H9 (cell line): ENCODE data around the gene CCDC78. TPM values are rescaled to one million over a fixed set of nuclear protein-coding genes. Genes with fewer than 3 reads are reported as not detected.
A peak's percentile ranks its signal among the peaks of the same experiment; 100 is the strongest.

Source experiments
- DNase-seq: peaks from one replicate; pipeline ENCODE4 v3.0.0-alpha.2; 2017
- H2AFZ ChIP-seq: one replicate; pipeline ENCODE4 v1.6.1; 2013; ENCODE audit warnings: mild to moderate bottlenecking, low read length, control low read depth, moderate library complexity
- H2AK5ac ChIP-seq: 2 replicates; pipeline ENCODE4 v1.6.1; 2013; ENCODE audit warnings: low read length, control low read depth, mixed read lengths; ENCODE audit not compliant: insufficient read length
- H2BK120ac ChIP-seq: one replicate; pipeline ENCODE4 v1.6.1; 2013; ENCODE audit warnings: low read depth, mild to moderate bottlenecking, low read length, control low read depth, inconsistent platforms; ENCODE audit not compliant: poor library complexity, severe bottlenecking
- H2BK12ac ChIP-seq: 2 replicates; pipeline ENCODE4 v1.6.1; 2013; ENCODE audit warnings: low read length, control low read depth, mixed read lengths, low read depth; ENCODE audit not compliant: insufficient read length
- H2BK15ac ChIP-seq: 2 replicates; pipeline ENCODE4 v1.6.1; 2013; ENCODE audit warnings: low read depth, low read length, control low read depth
- H2BK20ac ChIP-seq: one replicate; pipeline ENCODE4 v1.6.1; 2013; ENCODE audit warnings: low read depth, mild to moderate bottlenecking, low read length, control low read depth, inconsistent platforms; ENCODE audit not compliant: poor library complexity, severe bottlenecking
- H2BK5ac ChIP-seq: 2 replicates; pipeline ENCODE4 v1.6.1; 2013; ENCODE audit warnings: low read length, control low read depth, mixed read lengths; ENCODE audit not compliant: insufficient read length
- H3K14ac ChIP-seq: 2 replicates; pipeline ENCODE4 v1.6.1; 2013; ENCODE audit warnings: low read length, control low read depth; ENCODE audit not compliant: insufficient read depth
- H3K18ac ChIP-seq: 2 replicates; pipeline ENCODE4 v1.6.1; 2013; ENCODE audit warnings: low read depth, mild to moderate bottlenecking, mixed read lengths, low read length, control low read depth; ENCODE audit not compliant: insufficient read length
- H3K23ac ChIP-seq: 2 replicates; pipeline ENCODE4 v1.6.1; 2013; ENCODE audit warnings: low read length, control low read depth, mixed read lengths, low read depth; ENCODE audit not compliant: insufficient read length
- H3K23me2 ChIP-seq: 2 replicates; pipeline ENCODE4 v1.6.1; 2013; ENCODE audit warnings: low read depth, mild to moderate bottlenecking, mixed read lengths, low read length, control low read depth; ENCODE audit not compliant: insufficient read length, poor library complexity, severe bottlenecking
- H3K27ac ChIP-seq: 2 replicates; pipeline ENCODE4 v1.5.1; 2013; ENCODE audit warnings: low read length, control low read depth, mixed read lengths, low read depth; ENCODE audit not compliant: insufficient read length
- H3K27me3 ChIP-seq: 2 replicates; pipeline ENCODE4 v1.6.1; 2013; ENCODE audit warnings: low read length, control low read depth, inconsistent platforms; ENCODE audit not compliant: insufficient read depth
- H3K4ac ChIP-seq: 2 replicates; pipeline ENCODE4 v1.6.1; 2013; ENCODE audit warnings: low read depth, mild to moderate bottlenecking, control low read depth, inconsistent platforms, low read length, moderate library complexity
- H3K4me1 ChIP-seq: 2 replicates; pipeline ENCODE4 v1.6.1; 2013; ENCODE audit warnings: low read length, control low read depth, inconsistent platforms; ENCODE audit not compliant: insufficient read depth
- H3K4me2 ChIP-seq: 2 replicates; pipeline ENCODE4 v1.6.1; 2013; ENCODE audit warnings: low read length, control low read depth, mixed read lengths; ENCODE audit not compliant: insufficient read length, insufficient read depth
- H3K56ac ChIP-seq: 2 replicates; pipeline ENCODE4 v1.6.1; 2013; ENCODE audit warnings: low read depth, mild to moderate bottlenecking, mixed read lengths, low read length, control low read depth; ENCODE audit not compliant: insufficient read length
- H3K79me1 ChIP-seq: 2 replicates; pipeline ENCODE4 v1.6.1; 2013; ENCODE audit warnings: low read depth, mild to moderate bottlenecking, moderate library complexity, low read length, control low read depth, inconsistent platforms; ENCODE audit not compliant: insufficient read depth, poor library complexity, severe bottlenecking
- H3K79me2 ChIP-seq: 2 replicates; pipeline ENCODE4 v1.6.1; 2013; ENCODE audit warnings: low read length, control low read depth, inconsistent platforms; ENCODE audit not compliant: insufficient read depth
- H3K9ac ChIP-seq: 2 replicates; pipeline ENCODE4 v1.6.1; 2013; ENCODE audit warnings: low read length, control low read depth, mixed read lengths; ENCODE audit not compliant: insufficient read length; ENCODE audit errors: extremely low read depth
- H3K9me3 ChIP-seq: one replicate; pipeline ENCODE4 v1.6.1; 2013; ENCODE audit warnings: low read depth, low read length, inconsistent platforms; ENCODE audit not compliant: control insufficient read depth
- H3T11ph ChIP-seq: one replicate; pipeline ENCODE4 v1.6.1; 2013; ENCODE audit warnings: mild to moderate bottlenecking, low read length, control low read depth, inconsistent platforms
- H4K20me1 ChIP-seq: one replicate; pipeline ENCODE4 v1.6.1; 2013; ENCODE audit not compliant: control insufficient read depth, insufficient read length, insufficient read depth
- H4K5ac ChIP-seq: 2 replicates; pipeline ENCODE4 v1.6.1; 2013; ENCODE audit warnings: low read depth, mild to moderate bottlenecking, mixed read lengths, low read length, control low read depth; ENCODE audit not compliant: insufficient read length
- H4K8ac ChIP-seq: replicated peaks from 2 replicates; pipeline ENCODE4 v1.6.1; 2013; ENCODE audit warnings: low read length, control low read depth, mixed read lengths, low read depth; ENCODE audit not compliant: insufficient read length
- H4K91ac ChIP-seq: 2 replicates; pipeline ENCODE4 v1.6.1; 2013; ENCODE audit warnings: low read depth, mild to moderate bottlenecking, moderate library complexity, mixed read lengths, low read length, control low read depth; ENCODE audit not compliant: insufficient read length
- H3K27ac Mint-ChIP-seq, 3 experiments: 2 replicates in 2 of 3; 3 replicates in 1 of 3; pipeline ENCODE4 v1.8.0; 2020 to 2021; ENCODE audit warnings: mixed read lengths in 3 of 3, mild to moderate bottlenecking in 1 of 3, moderate library complexity in 1 of 3
- H3K27me3 Mint-ChIP-seq: 2 replicates; pipeline ENCODE4 v1.8.0; 2021; ENCODE audit warnings: low read depth, mild to moderate bottlenecking, moderate library complexity, mixed read lengths
- H3K36me3 Mint-ChIP-seq, 3 experiments: 2 replicates in 2 of 3; 3 replicates in 1 of 3; pipeline ENCODE4 v1.8.0; 2020 to 2021; ENCODE audit warnings: low read depth in 3 of 3, mixed read lengths in 3 of 3; ENCODE audit not compliant: insufficient read depth in 1 of 3
- H3K4me1 Mint-ChIP-seq, 2 experiments: 2 replicates each; pipeline ENCODE4 v1.8.0; 2020; ENCODE audit warnings: mixed read lengths in 2 of 2
- H3K4me3 Mint-ChIP-seq, 2 experiments: 2 replicates in 1 of 2; 3 replicates in 1 of 2; pipeline ENCODE4 v1.8.0; 2020 to 2021; ENCODE audit warnings: mild to moderate bottlenecking in 2 of 2, mixed read lengths in 2 of 2, moderate library complexity in 1 of 2
- H3K9me3 Mint-ChIP-seq, 2 experiments: 2 replicates in 1 of 2; 3 replicates in 1 of 2; pipeline ENCODE4 v1.8.0; 2020; ENCODE audit warnings: mild to moderate bottlenecking in 2 of 2, mixed read lengths in 2 of 2, moderate library complexity in 1 of 2
- WGBS: extraction: QIAGEN DNeasy Blood & Tissue Kit; methylation state at CpG from one replicate; pipeline ENCODE4 v1.1.7; 2013; ENCODE audit warnings: missing lambda C conversion rate, low lambda C conversion rate, mixed read lengths; ENCODE audit not compliant: insufficient read length; ENCODE audit errors: extremely low coverage; 5-methylcytosine and 5-hydroxymethylcytosine counted together
- total RNA-seq: library from RNA; stranded (reverse); gene quantifications from 2 replicates; pipeline ENCODE4 v1.2.1, GENCODE V29; 2021
- TF ChIP-seq, protein P1 (sequence below): fragments of 200-600 bp; sonication (generic); conservative IDR thresholded peaks from 3 replicates; pipeline ENCODE4 v1.8.0; 2021; ENCODE audit warnings: antibody characterized with exemption, mild to moderate bottlenecking

CCDC78 gene
- total RNA-seq, 1 experiment from 2014 or later = 12.1 TPM

DNA sequence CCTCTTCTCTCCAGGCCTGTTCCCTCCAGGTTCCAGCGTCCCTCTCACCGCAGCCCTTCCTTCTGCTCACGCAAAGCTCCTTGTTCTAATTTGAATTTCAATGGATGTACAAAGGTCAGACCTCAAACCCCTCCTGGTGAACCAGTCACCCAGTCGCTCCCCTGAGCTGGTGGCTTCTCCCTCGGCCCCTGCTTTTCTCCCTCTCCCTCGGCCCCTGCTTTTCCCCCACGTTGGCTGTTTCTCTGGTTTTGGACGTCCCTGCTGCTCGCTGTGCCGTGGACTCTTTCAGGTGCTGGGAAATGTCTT, 25.7 kb upstream of the CCDC78 start:
- Histone ChIP-seq H2BK12ac (no peak overlapping the region), H4K20me1 (no peaks in the 10 kb centered on the region), H4K5ac (no peak overlapping the region), H3K79me2 (no peaks in the 10 kb centered on the region), H3K9ac (no peak overlapping the region), H2AFZ (no peak overlapping the region), H3T11ph (no peak overlapping the region), H3K27ac (no peak overlapping the region), H3K23ac (no peak overlapping the region), H2BK5ac (no peak overlapping the region), H2AK5ac (no peak overlapping the region), H3K23me2 (no peaks in the 10 kb centered on the region), H2BK15ac (no peak overlapping the region), H4K91ac (no peak overlapping the region), H3K14ac (no peak overlapping the region), H4K8ac (no peak overlapping the region), H2BK120ac (no peak overlapping the region), H3K4me2 (no peak overlapping the region), H3K79me1 (no peaks in the 10 kb centered on the region), H3K4me1 (no peaks in the 10 kb centered on the region), H3K18ac (no peak overlapping the region), H3K4ac (no peak overlapping the region), H2BK20ac (no peak overlapping the region), H3K56ac (no peak overlapping the region), H3K27me3 (no peaks in the 10 kb centered on the region), H3K9me3 (no peaks in the 10 kb centered on the region)
- Mint-ChIP-seq H3K4me3 (peak overlapping the region in 1 of 2 experiments; percentile 50; a peak in 3 of 5 replicates), H3K9me3 (no peaks in the 10 kb centered on the region; a peak in 1 of 5 replicates), H3K27ac (peak overlapping the region in 1 of 3 experiments; percentile 82; a peak in 2 of 7 replicates), H3K27me3 (peaks cover 27% of the 10 kb centered on the region), H3K36me3 (no peaks in the 10 kb centered on the region), H3K4me1 (peaks cover 20 to 29% of the 10 kb centered on the region in 2 experiments)
- no peak for DNase-seq
- no CpG with 5 or more reads among the region's 10 CpGs for WGBS
- TF ChIP-seq, protein P1, sequence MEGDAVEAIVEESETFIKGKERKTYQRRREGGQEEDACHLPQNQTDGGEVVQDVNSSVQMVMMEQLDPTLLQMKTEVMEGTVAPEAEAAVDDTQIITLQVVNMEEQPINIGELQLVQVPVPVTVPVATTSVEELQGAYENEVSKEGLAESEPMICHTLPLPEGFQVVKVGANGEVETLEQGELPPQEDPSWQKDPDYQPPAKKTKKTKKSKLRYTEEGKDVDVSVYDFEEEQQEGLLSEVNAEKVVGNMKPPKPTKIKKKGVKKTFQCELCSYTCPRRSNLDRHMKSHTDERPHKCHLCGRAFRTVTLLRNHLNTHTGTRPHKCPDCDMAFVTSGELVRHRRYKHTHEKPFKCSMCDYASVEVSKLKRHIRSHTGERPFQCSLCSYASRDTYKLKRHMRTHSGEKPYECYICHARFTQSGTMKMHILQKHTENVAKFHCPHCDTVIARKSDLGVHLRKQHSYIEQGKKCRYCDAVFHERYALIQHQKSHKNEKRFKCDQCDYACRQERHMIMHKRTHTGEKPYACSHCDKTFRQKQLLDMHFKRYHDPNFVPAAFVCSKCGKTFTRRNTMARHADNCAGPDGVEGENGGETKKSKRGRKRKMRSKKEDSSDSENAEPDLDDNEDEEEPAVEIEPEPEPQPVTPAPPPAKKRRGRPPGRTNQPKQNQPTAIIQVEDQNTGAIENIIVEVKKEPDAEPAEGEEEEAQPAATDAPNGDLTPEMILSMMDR = no peak
